Epithelial cell of proximal tubule (primary cell): ENCODE results near the gene CDC123. TPM values are rescaled to one million over a fixed set of nuclear protein-coding genes. Genes with fewer than 3 reads are reported as not detected.

Source experiments
- DNase-seq: peaks from one replicate; pipeline ENCODE4 v3.0.0-alpha.2; 2011; ENCODE audit warnings: low read depth
- H3K4me3 ChIP-seq: 2 replicates; pipeline ENCODE4 v1.5.1; 2011; ENCODE audit warnings: low read depth, mild to moderate bottlenecking, low read length
- CTCF ChIP-seq: conservative IDR thresholded peaks from 2 replicates; pipeline ENCODE4 v1.5.1; 2012; ENCODE audit warnings: low read depth, mild to moderate bottlenecking, low read length
- total RNA-seq: library from RNA; depleted of rRNA; stranded (reverse); fragments of >200 nt; gene quantifications from 2 replicates; pipeline ENCODE4 v1.2.3, GENCODE V29; 2015

CDC123 gene
- total RNA-seq, 1 donor from 2014 or later: 96.5 TPM

GRCh38 chr10:12191715-12192114 lies 4.3 kb upstream of the CDC123 start:
- H3K4me3 ChIP-seq: peak overlapping the region; percentile 25
- TF ChIP-seq CTCF: no peak
- DNase-seq: peak; percentile 39

GRCh38 chr10:12193193-12193592 lies 2.8 kb upstream of the CDC123 start:
- TF ChIP-seq CTCF: no peak
- H3K4me3 ChIP-seq: no peak overlapping the region
- DNase-seq: peak; percentile 65

- H3K4me3 ChIP-seq: peak overlapping the region; percentile 94
- no peak for TF ChIP-seq CTCF
- DNase-seq: no peak
Measured at GRCh38 chr10:12194752-12195271, 1.2 kb upstream of the CDC123 start.

- H3K4me3 ChIP-seq: peak overlapping the region; percentile 94
- no peak for TF ChIP-seq CTCF
- DNase-seq: no peak
Measured at GRCh38 chr10:12195281-12195602, 746 bp upstream of the CDC123 start.

GRCh38 chr10:12196531-12197211 lies 683 bp downstream of the CDC123 start:
- no peak for TF ChIP-seq CTCF
- peak overlapping the region; percentile 94 for H3K4me3 ChIP-seq
- DNase-seq: no peak

- TF ChIP-seq CTCF: no peak
- DNase-seq: no peak
- no peak overlapping the region for H3K4me3 ChIP-seq
Measured at GRCh38 chr10:12198156-12198555, 2.2 kb downstream of the CDC123 start.

GRCh38 chr10:12200850-12201249 lies 4.9 kb downstream of the CDC123 start:
- TF ChIP-seq CTCF: no peak
- H3K4me3 ChIP-seq: no peak overlapping the region
- DNase-seq: no peak
